Endodermal cell (in vitro differentiated cells): Measurements from ENCODE around the gene KHSRP. TPM values are rescaled to one million over a fixed set of nuclear protein-coding genes. Genes with fewer than 3 reads are reported as not detected.

Experiments
- DNase-seq: peaks from one replicate; pipeline ENCODE4 v3.0.0-alpha.2; 2017
- H3K27ac ChIP-seq: 2 replicates; pipeline ENCODE4 v1.5.1; 2013; ENCODE audit warnings: mild to moderate bottlenecking, low read depth, low read length, moderate library complexity
- H3K27me3 ChIP-seq: 2 replicates; pipeline ENCODE4 v1.6.1; 2013; ENCODE audit warnings: mild to moderate bottlenecking, low read length, moderate library complexity; ENCODE audit not compliant: insufficient read depth, control insufficient read depth, poor library complexity, severe bottlenecking
- H3K36me3 ChIP-seq: 2 replicates; pipeline ENCODE4 v1.7.0; 2013; ENCODE audit warnings: mild to moderate bottlenecking, low read length, moderate library complexity; ENCODE audit not compliant: control insufficient read depth, insufficient read depth
- H3K4me1 ChIP-seq: one replicate; pipeline ENCODE4 v1.7.0; 2013; ENCODE audit warnings: low read length; ENCODE audit not compliant: control insufficient read depth, insufficient read depth
- H3K4me3 ChIP-seq: 2 replicates; pipeline ENCODE4 v1.5.1; 2013; ENCODE audit warnings: mild to moderate bottlenecking, low read length, moderate library complexity
- H3K9ac ChIP-seq: 2 replicates; pipeline ENCODE4 v1.6.1; 2013; ENCODE audit warnings: mild to moderate bottlenecking, low read length, moderate library complexity; ENCODE audit not compliant: poor library complexity, severe bottlenecking; ENCODE audit errors: extremely low read depth
- H3K9me3 ChIP-seq: 2 replicates; pipeline ENCODE4 v1.6.1; 2013; ENCODE audit warnings: mild to moderate bottlenecking, low read length, moderate library complexity; ENCODE audit not compliant: control insufficient read depth
- H3K27ac Mint-ChIP-seq: 2 replicates; pipeline ENCODE4 v1.8.0; 2020; ENCODE audit warnings: mixed read lengths
- H3K27me3 Mint-ChIP-seq: 2 replicates; pipeline ENCODE4 v1.8.0; 2021; ENCODE audit warnings: mild to moderate bottlenecking, mixed read lengths; ENCODE audit not compliant: insufficient read depth
- H3K36me3 Mint-ChIP-seq: 2 replicates; pipeline ENCODE4 v1.8.0; 2020; ENCODE audit warnings: low read depth, mixed read lengths
- H3K4me1 Mint-ChIP-seq: 2 replicates; pipeline ENCODE4 v1.8.0; 2020; ENCODE audit warnings: mixed read lengths
- H3K4me3 Mint-ChIP-seq: 2 replicates; pipeline ENCODE4 v1.8.0; 2020; ENCODE audit warnings: mild to moderate bottlenecking, moderate library complexity, mixed read lengths
- H3K9me3 Mint-ChIP-seq: 2 replicates; pipeline ENCODE4 v1.8.0; 2020; ENCODE audit warnings: mild to moderate bottlenecking, mixed read lengths
- CTCF ChIP-seq: fragments of 200-600 bp; sonication (generic); conservative IDR thresholded peaks from 2 replicates; pipeline ENCODE4 v1.5.0; 2021; ENCODE audit warnings: antibody characterized with exemption, mild to moderate bottlenecking
- WGBS, 2 experiments: methylation state at CpG; one replicate each; pipeline versions ENCODE4 v1.1.5 to v1.1.7; 2013; ENCODE audit warnings: missing lambda C conversion rate in 2 of 2, mixed read lengths in 1 of 2; ENCODE audit not compliant: insufficient coverage in 1 of 2, insufficient read length in 1 of 2; 5-methylcytosine and 5-hydroxymethylcytosine counted together
- total RNA-seq, 2 donors: library from RNA; stranded (reverse); fragmentation: NEBNext Ultra II Directional in 1 of 2; extraction: Animal tissue kit (Norgen Biotek cat#: 25700) in 1 of 2; gene quantifications; 2 replicates in 1 of 2; 3 replicates in 1 of 2; pipeline ENCODE4 v1.2.1, GENCODE V29; 2021

Gene KHSRP
- total RNA-seq, 2 donors from 2014 or later, result 454 to 476 TPM

DNA sequence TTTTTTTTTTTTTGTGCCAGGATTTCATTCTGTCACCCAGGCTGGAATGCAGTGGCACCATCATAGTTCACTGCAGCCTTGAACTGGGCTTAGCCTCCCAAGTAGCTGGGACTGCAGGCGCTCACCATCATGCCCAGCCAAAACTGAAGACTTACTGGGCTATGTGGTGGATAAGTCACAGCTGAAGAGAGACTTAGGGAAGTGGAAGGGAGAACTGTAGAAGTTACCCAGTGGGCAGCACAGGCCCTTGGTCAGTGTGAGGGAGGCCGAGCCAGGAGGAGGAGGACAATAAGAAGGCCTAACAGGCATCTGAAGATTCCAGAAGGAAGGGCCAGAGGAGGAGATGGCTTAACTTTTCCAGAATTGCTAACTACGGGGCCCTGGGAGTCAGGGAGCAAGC lies 44.9 kb downstream of the KHSRP start:
- Mint-ChIP-seq H3K36me3 (peaks cover 60% of the 10 kb centered on the region), H3K9me3 (peaks cover 13% of the 10 kb centered on the region), H3K27ac (no peak overlapping the region), H3K4me3 (no peak overlapping the region), H3K27me3 (no peaks in the 10 kb centered on the region), H3K4me1 (no peaks in the 10 kb centered on the region)
- Histone ChIP-seq H3K9me3 (peaks cover 11% of the 10 kb centered on the region), H3K36me3 (peaks cover 58% of the 10 kb centered on the region), H3K27ac (no peak overlapping the region), H3K9ac (no peak overlapping the region), H3K27me3 (no peaks in the 10 kb centered on the region), H3K4me3 (no peak overlapping the region), H3K4me1 (peaks cover 5% of the 10 kb centered on the region)
- TF ChIP-seq CTCF, result no peak
- 95 to 98% methylated on average over 3 of the region's 3 CpGs for WGBS, 2 experiments
- DNase-seq, result no peak

DNA sequence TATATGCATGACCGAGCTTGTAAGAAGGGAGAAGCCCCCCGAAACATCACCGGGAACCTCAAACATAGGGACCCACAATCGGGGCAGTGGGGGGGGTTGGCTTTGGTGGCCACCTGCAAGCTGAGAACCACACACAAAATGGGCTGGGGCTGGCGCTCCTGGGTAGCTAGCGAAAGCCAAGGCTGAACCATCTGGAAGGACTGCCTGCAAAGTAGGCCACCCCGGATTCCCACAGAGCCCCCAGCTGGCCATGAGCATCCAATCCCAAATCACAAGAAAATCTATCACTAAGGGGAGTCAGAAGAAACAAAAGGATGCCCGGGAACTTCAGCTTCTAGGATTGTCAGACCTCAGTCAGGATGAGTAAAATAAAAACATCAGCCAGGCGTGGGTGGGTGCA lies 46.1 kb downstream of the KHSRP start:
- TF ChIP-seq CTCF, result no peak

DNA sequence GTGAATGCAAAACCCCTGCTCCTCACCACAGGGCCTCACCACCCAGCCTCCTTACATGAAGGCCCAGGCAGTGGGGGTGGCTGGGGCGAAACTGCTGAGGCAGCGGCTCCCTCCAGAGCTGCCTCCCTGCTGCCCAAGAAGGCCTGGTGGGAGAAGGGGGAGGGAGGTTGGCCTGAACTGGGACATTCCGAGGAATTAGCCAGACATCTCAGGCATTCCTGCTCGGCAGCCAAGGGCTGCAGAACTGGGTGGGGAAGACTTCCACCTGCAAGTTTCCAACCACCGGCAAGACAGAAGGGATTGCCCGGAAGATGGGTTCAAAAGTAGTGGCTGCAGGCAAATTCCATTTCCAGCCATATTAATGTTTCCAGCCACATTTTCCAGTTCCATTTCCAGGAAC lies 46.6 kb downstream of the KHSRP start:
- Mint-ChIP-seq H3K36me3 (peaks cover 48% of the 10 kb centered on the region), H3K27ac (no peak overlapping the region), H3K4me1 (peaks cover 5% of the 10 kb centered on the region), H3K4me3 (no peak overlapping the region), H3K9me3 (peaks cover 13% of the 10 kb centered on the region), H3K27me3 (no peaks in the 10 kb centered on the region)
- no peak for TF ChIP-seq CTCF
- DNase-seq, result peak; percentile 79
- peaks cover 11% of the 10 kb centered on the region for H3K9me3 ChIP-seq
- no peak overlapping the region for H3K4me3 ChIP-seq
- WGBS, 2 experiments, result 88 to 100% methylated on average over 1 to 6 of the region's 6 CpGs
- H3K27me3 ChIP-seq, result no peaks in the 10 kb centered on the region
- H3K36me3 ChIP-seq, result peaks cover 46% of the 10 kb centered on the region
- peaks cover 5% of the 10 kb centered on the region for H3K4me1 ChIP-seq
- no peak overlapping the region for H3K27ac ChIP-seq
- no peak overlapping the region for H3K9ac ChIP-seq

More for the DNA sequence above, 46.1 kb downstream of the KHSRP start:
- peaks cover 11% of the 10 kb centered on the region for H3K9me3 ChIP-seq
- DNase-seq, result no peak
- peaks cover 4% of the 10 kb centered on the region for H3K4me1 Mint-ChIP-seq
- H3K9me3 Mint-ChIP-seq, result peaks cover 13% of the 10 kb centered on the region
- WGBS, 2 experiments, result 92 to 100% methylated on average over 6 to 9 of the region's 9 CpGs
- H3K36me3 Mint-ChIP-seq, result peaks cover 53% of the 10 kb centered on the region
- no peak overlapping the region for H3K9ac ChIP-seq
- no peaks in the 10 kb centered on the region for H3K27me3 ChIP-seq
- no peak overlapping the region for H3K4me3 Mint-ChIP-seq
- peaks cover 5% of the 10 kb centered on the region for H3K4me1 ChIP-seq
- H3K4me3 ChIP-seq, result no peak overlapping the region
- no peaks in the 10 kb centered on the region for H3K27me3 Mint-ChIP-seq
- H3K27ac Mint-ChIP-seq, result no peak overlapping the region
- H3K36me3 ChIP-seq, result peaks cover 50% of the 10 kb centered on the region
- no peak overlapping the region for H3K27ac ChIP-seq
